ENCODE data around the gene GALNTL6.
A peak's percentile ranks its signal among the peaks of the same experiment; 100 is the strongest.

Gene GALNTL6

DNA sequence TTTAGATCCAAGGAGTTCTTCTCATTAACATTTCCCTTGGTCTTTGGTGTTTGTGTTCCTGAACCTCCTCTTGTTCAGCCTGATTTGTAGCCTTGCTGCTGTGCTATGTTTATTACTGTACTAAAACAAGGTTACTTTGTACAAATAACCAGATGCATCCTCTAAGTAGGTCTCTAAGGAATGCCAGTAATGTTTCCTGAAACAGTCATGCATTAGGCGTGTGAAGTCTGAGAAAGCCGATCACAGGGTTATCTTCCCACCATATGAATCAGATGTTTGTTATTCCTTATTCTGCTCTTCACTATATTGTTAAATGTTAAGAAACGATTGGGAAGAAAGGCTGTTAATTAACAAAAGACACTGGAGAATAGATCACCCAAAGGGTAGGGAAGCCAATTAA, 66.9 kb downstream of the GALNTL6 start:
- DNase-seq (ENCODE audit: low spot score) = peak; percentile 90

DNA sequence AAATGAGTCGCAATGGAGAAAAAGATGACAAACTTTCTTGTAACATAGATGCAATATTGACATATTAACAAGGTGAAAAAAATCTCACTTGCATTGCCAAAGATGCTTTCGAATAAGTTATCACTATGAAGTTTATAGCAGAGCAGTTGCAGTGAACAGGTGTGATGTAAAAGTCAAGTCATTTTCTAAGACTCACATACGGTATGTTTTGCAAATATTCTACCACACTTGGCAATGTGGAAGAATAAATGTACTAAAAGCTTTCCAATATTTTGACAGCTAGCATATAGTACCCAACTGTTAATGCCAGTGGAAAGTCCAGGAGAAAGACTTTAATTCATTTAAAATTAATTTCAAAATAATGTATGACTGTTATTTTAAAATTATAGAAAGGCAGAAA, 76.5 kb downstream of the GALNTL6 start:
- DNase-seq (ENCODE audit: low spot score) = no peak

- no peak for DNase-seq (ENCODE audit: low spot score)
These were observed 77.8 kb downstream of the GALNTL6 start for GRCh38 chr4:171891038-171891437.

- DNase-seq (ENCODE audit: low spot score) = no peak
These were observed 83.2 kb downstream of the GALNTL6 start for GRCh38 chr4:171896426-171896825.

DNA sequence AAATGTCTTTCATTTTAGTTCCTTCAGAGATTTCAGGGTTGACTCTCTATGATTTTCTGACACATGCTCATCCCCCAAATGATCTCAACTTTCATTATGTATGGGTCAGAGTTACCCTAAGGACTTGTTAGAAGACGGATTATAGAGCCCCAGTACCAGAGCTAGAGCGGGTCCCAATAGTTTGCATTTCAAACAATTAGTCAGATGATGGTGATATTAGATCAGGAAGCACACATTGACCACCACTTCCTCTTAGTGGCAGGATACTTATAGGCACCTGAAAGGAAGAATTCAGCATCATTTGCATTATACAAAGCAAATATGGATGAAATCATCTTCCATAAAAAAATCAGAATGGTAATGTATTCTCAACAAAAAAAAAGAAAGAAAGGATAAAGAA, 106.1 kb downstream of the GALNTL6 start:
- DNase-seq (ENCODE audit: low spot score) = no peak

DNA sequence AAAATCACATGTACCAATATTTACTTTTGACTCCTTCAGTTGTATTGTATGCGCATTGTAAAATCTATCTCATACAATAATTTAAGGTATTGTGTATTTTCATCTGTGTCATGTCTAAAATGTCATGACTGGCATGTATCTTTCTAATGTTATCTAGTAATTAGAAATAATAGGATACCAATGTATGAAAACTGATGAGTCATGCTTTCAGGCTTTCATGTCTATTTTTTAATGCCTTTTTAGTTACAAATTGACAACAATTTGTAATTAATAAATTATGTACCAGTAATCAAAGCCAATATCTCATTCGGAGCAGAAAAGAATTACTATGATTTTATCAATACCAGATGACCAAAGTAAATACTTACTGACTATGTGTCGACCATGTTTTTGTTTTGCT, 107.7 kb downstream of the GALNTL6 start:
- DNase-seq (ENCODE audit: low spot score) = no peak

DNA sequence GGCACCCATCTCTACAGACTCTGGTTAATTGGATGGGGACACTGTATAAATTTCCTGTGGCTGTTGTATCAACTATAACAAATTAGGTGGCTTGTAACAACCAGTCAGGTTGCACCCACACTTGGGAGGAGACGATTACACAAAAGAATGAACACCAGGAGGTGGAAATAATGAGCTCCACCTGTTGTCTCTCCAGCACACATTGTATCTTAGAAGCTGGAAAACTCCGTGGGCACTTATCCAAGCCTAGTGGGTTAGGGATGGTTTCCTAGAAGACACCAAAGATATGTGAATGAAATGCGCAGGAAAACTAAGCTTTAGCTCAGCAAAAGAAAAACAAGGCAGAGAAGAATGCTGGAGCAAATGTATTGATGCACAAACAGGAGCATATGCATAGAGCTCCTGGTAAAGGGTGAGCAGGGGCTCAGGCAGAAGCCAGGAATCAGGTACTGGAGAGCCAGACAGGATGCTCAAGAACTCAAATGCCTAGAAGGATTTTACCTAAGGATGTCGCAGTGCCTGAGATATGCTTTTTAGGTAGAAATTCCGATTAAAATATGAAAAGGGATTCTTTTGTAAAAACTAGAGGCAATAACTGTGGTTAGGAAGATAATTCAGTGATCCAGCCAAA, 111.7 kb downstream of the GALNTL6 start:
- no peak for DNase-seq (ENCODE audit: low spot score)

DNA sequence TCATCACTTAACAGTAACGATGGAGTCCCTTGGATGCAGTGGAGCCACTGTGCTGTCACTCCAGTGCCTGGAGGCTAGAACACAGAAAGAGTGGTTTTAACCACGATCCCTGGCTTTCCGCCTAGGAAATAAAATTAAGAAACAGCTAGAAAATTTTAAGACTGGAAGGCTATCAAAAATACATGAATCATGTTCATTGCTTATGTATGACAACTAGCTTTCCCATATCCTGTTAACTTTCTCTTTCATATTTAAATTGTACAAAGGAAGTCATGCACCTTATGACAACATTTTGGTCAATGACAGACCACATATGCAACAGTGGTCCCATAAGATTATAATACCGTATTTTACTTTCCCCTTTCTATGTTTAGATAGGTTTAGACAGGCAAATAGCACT, 115.1 kb downstream of the GALNTL6 start:
- DNase-seq (ENCODE audit: low spot score) = no peak

GRCh38 chr4:171929477-171929876, 116.3 kb downstream of the GALNTL6 start:
- DNase-seq (ENCODE audit: low spot score) = no peak

DNA sequence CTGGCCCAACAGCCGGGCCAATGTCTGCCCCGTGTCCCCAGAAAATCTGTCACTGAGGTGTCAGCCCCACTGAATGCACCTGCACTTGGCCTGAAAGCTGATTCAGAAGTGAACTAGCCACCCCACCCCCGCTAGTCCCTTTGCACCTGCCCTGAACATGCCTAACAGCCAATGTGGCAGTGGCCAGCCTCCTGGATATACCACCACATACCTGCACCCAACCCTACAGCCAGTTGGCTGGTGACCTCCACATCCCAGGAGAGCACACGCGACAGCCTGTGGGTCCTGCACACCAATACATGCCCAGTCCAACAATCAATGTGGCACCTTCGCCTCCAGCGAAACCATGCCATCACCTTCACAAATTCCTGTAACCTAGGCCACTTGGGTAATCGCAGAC, 116.7 kb downstream of the GALNTL6 start:
- no peak for DNase-seq (ENCODE audit: low spot score)

- DNase-seq (ENCODE audit: low spot score) = no peak
These were observed 119.0 kb downstream of the GALNTL6 start for GRCh38 chr4:171932238-171932637.

GRCh38 chr4:171940656-171941055, 127.5 kb downstream of the GALNTL6 start:
- no peak for DNase-seq (ENCODE audit: low spot score)

DNA sequence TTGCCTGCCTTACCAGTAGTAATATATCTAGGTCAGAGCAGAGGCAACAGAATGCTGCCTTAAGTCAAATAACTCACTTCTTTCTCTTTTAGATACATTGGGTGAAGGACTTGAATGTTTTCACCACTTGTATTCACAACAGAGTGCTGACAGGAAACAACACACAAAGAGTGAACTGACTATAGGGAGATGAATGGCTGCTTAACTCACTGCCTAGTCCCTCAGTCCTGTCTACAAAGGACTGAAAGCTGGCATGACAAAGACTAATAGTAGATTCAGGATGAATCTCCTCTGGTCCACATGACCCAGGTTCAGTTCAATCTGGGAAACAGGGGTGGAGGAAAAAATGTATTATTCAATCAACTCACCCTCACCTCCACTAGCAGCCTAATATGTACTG, 134.2 kb downstream of the GALNTL6 start:
- no peak for DNase-seq (ENCODE audit: low spot score)

GRCh38 chr4:171948038-171948437, 134.8 kb downstream of the GALNTL6 start:
- DNase-seq (ENCODE audit: low spot score) = no peak

DNA sequence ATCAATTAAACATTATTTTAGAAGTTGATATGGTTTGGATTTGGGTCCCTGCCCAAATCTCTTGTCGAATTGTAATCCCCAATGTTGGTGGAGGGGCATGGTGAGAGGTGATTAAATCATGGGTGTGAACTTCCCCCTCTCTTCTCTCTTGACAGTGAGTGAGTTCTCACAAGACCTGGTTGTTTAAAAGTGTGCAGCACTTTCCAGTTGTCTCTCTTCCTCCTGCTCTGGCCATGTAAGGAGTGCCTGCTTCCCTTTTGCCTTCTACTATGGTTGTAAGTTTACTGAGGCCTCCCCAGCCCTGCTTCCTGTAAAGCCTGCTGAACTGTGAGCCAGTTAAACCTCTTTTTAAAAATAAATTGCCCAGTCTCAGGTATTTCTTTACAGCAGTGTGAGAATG, 141.4 kb downstream of the GALNTL6 start:
- DNase-seq (ENCODE audit: low spot score) = peak; percentile 70

DNA sequence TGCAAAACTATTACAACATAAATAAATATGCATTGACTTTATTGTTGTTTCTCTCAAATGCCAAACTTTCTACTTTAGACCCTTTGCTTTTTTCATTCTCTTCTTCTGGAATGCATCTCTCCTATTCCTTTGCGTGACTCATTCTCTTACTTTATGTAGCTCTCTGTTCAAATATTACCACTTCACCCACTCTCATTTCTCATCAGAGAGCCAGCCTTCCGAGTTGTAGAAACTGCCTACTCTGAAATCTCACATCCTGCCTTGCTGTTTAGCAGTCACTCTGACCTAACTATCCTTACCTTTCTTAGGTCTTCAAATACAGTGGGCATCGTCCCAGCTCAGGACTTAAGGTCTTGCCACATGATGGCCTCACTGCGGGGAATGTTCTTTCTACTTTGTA, 143.5 kb downstream of the GALNTL6 start:
- no peak for DNase-seq (ENCODE audit: low spot score)

DNA sequence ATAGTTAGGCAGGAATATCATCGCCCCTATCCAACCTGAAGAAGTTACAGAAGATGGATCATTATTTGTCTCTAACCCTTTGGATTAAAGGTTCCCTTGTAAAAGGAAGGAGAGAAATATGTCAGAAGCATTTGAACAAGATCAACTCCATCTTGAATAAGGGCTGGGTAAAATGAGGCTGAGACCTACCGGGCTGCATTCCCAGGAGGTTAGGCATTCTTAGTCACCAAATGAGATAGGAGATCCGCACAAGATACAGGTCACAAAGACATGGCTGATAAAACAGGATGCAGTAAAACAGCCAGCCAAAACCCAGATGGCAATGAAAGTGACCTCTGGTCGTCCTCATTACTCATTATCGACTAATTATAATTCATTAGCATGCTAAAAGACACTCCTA, 148.9 kb downstream of the GALNTL6 start:
- DNase-seq (ENCODE audit: low spot score) = no peak

DNA sequence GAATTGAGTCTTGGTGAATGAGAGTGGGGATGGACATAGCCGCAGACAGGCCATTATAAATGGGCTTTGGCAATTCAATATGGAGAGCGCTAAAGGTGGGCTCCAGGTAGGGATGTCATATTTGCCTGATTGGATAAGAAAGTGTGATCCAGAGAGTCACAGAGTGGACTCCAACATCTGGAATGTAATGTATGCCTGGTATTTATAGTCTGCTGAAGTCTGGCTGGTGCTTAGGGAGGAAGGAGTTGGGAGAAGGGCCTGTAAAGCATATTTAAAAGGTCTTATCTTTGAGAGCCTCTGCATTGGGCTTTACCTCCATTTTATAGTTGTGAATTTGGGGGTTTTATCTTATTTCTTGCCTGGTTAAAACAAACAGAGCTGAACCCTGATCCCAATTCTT, 153.2 kb downstream of the GALNTL6 start:
- no peak for DNase-seq (ENCODE audit: low spot score)

- no peak for DNase-seq (ENCODE audit: low spot score)
These were observed 165.0 kb downstream of the GALNTL6 start for GRCh38 chr4:171978216-171978615.

- no peak for DNase-seq (ENCODE audit: low spot score)
These were observed 166.3 kb downstream of the GALNTL6 start for GRCh38 chr4:171979461-171979860.

GRCh38 chr4:171981185-171981584, 168.0 kb downstream of the GALNTL6 start:
- peak; percentile 52 for DNase-seq (ENCODE audit: low spot score)

DNA sequence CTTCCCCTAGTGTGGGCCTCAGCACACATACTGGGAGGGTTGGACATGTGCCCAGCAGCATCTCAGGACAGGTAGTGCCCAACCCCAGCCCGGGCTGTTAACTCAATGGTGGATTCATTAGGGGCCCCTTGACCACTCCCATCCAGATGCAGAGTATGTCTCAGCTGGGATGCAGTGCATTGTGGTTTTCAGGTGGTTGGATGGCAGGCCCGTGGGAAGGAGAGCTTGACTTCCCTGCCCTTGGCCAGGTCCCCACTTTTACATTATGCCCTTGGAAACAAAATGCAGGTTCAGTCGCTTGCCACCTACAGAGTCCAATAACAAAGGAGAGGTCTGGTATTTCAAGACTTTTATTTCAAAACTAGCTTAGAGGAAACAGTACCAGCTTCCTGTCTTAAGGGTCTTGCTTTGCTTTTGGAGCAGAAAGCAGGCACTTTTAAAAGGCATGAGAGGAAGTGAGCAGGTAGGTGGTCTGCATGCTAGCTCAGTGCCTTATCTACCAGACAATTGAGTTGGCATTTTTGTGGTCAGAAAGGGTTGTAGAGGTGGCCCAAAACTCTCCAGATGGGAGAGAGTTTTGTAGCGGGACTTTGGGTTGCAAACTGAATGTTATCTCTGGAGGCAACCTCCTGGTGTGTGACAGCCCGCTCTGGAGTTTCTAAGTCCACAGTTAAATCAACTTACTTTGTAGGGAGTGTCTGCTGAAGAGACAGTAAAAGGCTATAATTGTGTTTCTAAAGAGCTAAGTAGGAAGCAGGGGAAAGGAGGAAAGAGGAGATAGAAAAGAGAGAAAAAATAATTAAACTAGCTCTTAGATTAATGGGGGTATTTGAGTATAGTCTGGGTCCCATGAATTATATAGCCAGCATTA, 171.0 kb downstream of the GALNTL6 start:
- DNase-seq (ENCODE audit: low spot score) = no peak

DNA sequence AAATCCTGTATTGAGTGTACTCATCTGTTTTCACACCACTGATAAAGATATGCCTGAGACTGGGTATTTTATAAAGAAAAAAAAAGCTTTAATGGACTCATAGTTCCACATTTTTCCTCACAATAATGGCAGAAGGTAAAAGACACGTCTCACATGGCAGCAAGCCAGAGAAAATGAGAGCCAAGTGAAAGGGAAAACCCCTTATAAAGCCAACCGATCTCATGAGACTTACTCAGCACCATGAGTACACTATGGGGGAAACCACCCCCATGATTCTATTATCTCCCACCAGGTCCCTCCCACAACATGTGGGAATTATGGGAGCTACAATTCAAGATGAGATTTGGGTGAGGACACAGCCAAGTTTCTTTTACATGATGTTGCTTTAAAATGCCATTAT, 171.9 kb downstream of the GALNTL6 start:
- DNase-seq (ENCODE audit: low spot score) = peak; percentile 69

DNA sequence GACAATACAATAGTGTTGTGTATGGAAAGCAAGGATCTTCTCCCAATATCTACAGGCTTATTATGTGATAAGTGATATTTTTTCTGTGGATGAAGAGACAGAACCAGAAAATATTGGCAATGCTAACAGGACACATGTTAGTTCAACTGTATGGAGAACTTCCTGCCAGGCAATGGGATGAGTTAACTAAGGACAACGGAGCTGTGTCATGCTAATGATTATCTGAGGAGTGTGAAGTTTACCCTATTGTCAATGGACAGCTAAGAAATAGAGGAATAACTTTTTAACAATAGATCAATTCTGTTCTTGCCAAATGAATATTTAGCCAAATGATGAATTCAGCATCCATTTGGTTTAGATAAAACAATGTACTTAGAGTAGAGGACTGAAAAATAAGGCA, 180.0 kb downstream of the GALNTL6 start:
- no peak for DNase-seq (ENCODE audit: low spot score)
